IMR-90 (cell line): ENCODE data around the gene ANGPTL1. TPM values are rescaled to one million over a fixed set of nuclear protein-coding genes. Genes with fewer than 3 reads are reported as not detected.

ENCODE experiments used
- ATAC-seq: fragments of 200-7000 bp; cut with Tn5 transposase; 2 replicates; pipeline ENCODE4 v1.9.1; 2020; ENCODE audit warnings: low read depth, mild to moderate bottlenecking, moderate library complexity
- BruUV-seq: library from RNA; stranded (reverse); fragments of 400-500 nt; replicated peaks from 2 replicates; lab custom pipeline; 2021; lab: Mats Ljungman, UMichigan
- CTCF ChIA-PET: fragments of 300-600 bp; formaldehyde crosslinking; extraction: SDS; loops from one replicate; lab custom pipeline; 2021; ENCODE audit warnings: antibody characterized with exemption; lab: Yijun Ruan, JAX
- POLR2A ChIA-PET: fragments of 300-600 bp; sonication (Branson Sonifier 250); formaldehyde crosslinking; loops from one replicate; lab custom pipeline; 2022; ENCODE audit warnings: antibody characterized with exemption; ENCODE audit not compliant: unreplicated experiment; lab: Charles Lee
- DNase-seq: peaks from one replicate; pipeline ENCODE4 v3.0.0; 2013
- H2AFZ ChIP-seq: replicated peaks from 2 replicates; pipeline ENCODE3; 2013; ENCODE audit warnings: low read length, mild to moderate bottlenecking; ENCODE audit not compliant: poor library complexity
- H2AK5ac ChIP-seq: 2 replicates; pipeline ENCODE4 v1.6.1; 2013; ENCODE audit warnings: low read depth, low read length, inconsistent platforms
- H2AK9ac ChIP-seq: replicated peaks from 2 replicates; pipeline ENCODE3; 2013; ENCODE audit warnings: mild to moderate bottlenecking, low read depth, low read length, moderate library complexity; ENCODE audit not compliant: poor library complexity
- H2BK120ac ChIP-seq: 2 replicates; pipeline ENCODE4 v1.6.1; 2013; ENCODE audit warnings: low read depth, low read length, inconsistent platforms
- H2BK15ac ChIP-seq: 3 replicates; pipeline ENCODE4 v1.6.1; 2013; ENCODE audit warnings: low read depth, low read length, inconsistent platforms
- H2BK20ac ChIP-seq: 2 replicates; pipeline ENCODE4 v1.6.1; 2013; ENCODE audit warnings: low read depth, mild to moderate bottlenecking, inconsistent platforms, low read length, moderate library complexity
- H2BK5ac ChIP-seq: 2 replicates; pipeline ENCODE4 v1.6.1; 2013; ENCODE audit warnings: mild to moderate bottlenecking, low read depth, low read length, inconsistent platforms; ENCODE audit not compliant: poor library complexity, severe bottlenecking
- H3K14ac ChIP-seq: replicated peaks from 2 replicates; pipeline ENCODE4 v1.6.1; 2013; ENCODE audit warnings: low read depth, low read length, inconsistent platforms
- H3K18ac ChIP-seq: 2 replicates; pipeline ENCODE4 v1.6.1; 2013; ENCODE audit warnings: low read depth, low read length, control low read depth
- H3K23ac ChIP-seq: 2 replicates; pipeline ENCODE4 v1.6.1; 2013; ENCODE audit warnings: low read depth, low read length, inconsistent platforms
- H3K27ac ChIP-seq: 2 replicates; pipeline ENCODE4 v1.5.1; 2013; ENCODE audit warnings: mild to moderate bottlenecking, control low read depth, low read length; ENCODE audit not compliant: insufficient read depth
- H3K27me3 ChIP-seq: 2 replicates; pipeline ENCODE4 v1.6.1; 2013; ENCODE audit warnings: low read length; ENCODE audit not compliant: control insufficient read depth, insufficient read depth
- H3K36me3 ChIP-seq: 2 replicates; pipeline ENCODE4 v1.6.1; 2013; ENCODE audit warnings: low read length, mixed read lengths; ENCODE audit not compliant: control insufficient read depth, insufficient read depth
- H3K4ac ChIP-seq: 2 replicates; pipeline ENCODE4 v1.6.1; 2013; ENCODE audit warnings: low read depth, low read length, inconsistent platforms
- H3K4me1 ChIP-seq: 2 replicates; pipeline ENCODE4 v1.6.1; 2013; ENCODE audit warnings: low read length, mixed read lengths; ENCODE audit not compliant: control insufficient read depth, insufficient read depth
- H3K4me2 ChIP-seq: 2 replicates; pipeline ENCODE4 v1.6.1; 2013; ENCODE audit warnings: low read depth, mild to moderate bottlenecking, control low read depth, low read length, moderate library complexity
- H3K4me3 ChIP-seq: 2 replicates; pipeline ENCODE4 v1.5.1; 2013; ENCODE audit warnings: low read depth, mild to moderate bottlenecking, control low read depth, low read length, moderate library complexity; ENCODE audit not compliant: insufficient read depth
- H3K56ac ChIP-seq: 2 replicates; pipeline ENCODE4 v1.6.1; 2013; ENCODE audit warnings: low read length, inconsistent platforms; ENCODE audit not compliant: insufficient read depth; ENCODE audit errors: extremely low read depth
- H3K79me1 ChIP-seq, 2 experiments: 2 replicates each; pipeline ENCODE4 v1.6.1; 2013; ENCODE audit warnings: low read length in 2 of 2, inconsistent platforms in 1 of 2, low read depth in 1 of 2
- H3K9ac ChIP-seq: 2 replicates; pipeline ENCODE4 v1.6.1; 2013; ENCODE audit warnings: low read depth, low read length, control low read depth
- H3K9me1 ChIP-seq: 2 replicates; pipeline ENCODE4 v1.6.1; 2013; ENCODE audit warnings: low read length, inconsistent platforms; ENCODE audit not compliant: insufficient read depth
- H3K9me3 ChIP-seq: 2 replicates; pipeline ENCODE4 v1.6.1; 2013; ENCODE audit warnings: low read length; ENCODE audit not compliant: control insufficient read depth, insufficient read depth
- H4K20me1 ChIP-seq: 2 replicates; pipeline ENCODE4 v1.6.1; 2013; ENCODE audit warnings: low read length, inconsistent platforms; ENCODE audit not compliant: insufficient read depth
- H4K5ac ChIP-seq: 2 replicates; pipeline ENCODE4 v1.6.1; 2013; ENCODE audit warnings: mild to moderate bottlenecking, low read depth, low read length, control low read depth
- H4K8ac ChIP-seq, 2 experiments: 2 replicates each; pipeline ENCODE4 v1.6.1; 2013; ENCODE audit warnings: low read depth in 2 of 2, low read length in 2 of 2, control low read depth in 1 of 2, inconsistent platforms in 1 of 2
- H4K91ac ChIP-seq: 2 replicates; pipeline ENCODE4 v1.6.1; 2013; ENCODE audit warnings: low read depth, low read length, inconsistent platforms; ENCODE audit not compliant: insufficient read depth
- POLR2A ChIP-seq: IDR thresholded peaks from 2 replicates; pipeline ENCODE4 v1.6.1; 2012; ENCODE audit warnings: mild to moderate bottlenecking, low read depth, low read length
- WGBS, 2 experiments: methylation state at CpG; one replicate each; pipeline versions ENCODE4 v1.1.5 to v1.1.7; 2013; ENCODE audit warnings: missing lambda C conversion rate in 2 of 2; ENCODE audit not compliant: insufficient read length in 1 of 2; ENCODE audit errors: extremely low coverage in 2 of 2; 5-methylcytosine and 5-hydroxymethylcytosine counted together
- dilution Hi-C: fragments of 300-500 bp; cut with HindIII; formaldehyde crosslinking; loops from one replicate; pipeline ENCODE4 v1.14.3; 2018; ENCODE audit warnings: low sequenced_read_pairs; ENCODE audit not compliant: unreplicated experiment
- in situ Hi-C: fragments of 300-500 bp; cut with MboI; formaldehyde crosslinking; loops from 3 replicates; pipeline ENCODE4 v1.14.3; 2019; ENCODE audit warnings: low sequenced_read_pairs, inconsistent platforms, mixed read lengths
- intact Hi-C: fragments of 100-400 bp; cut with micrococcal nuclease; formaldehyde crosslinking; loops from 2 replicates; pipeline ENCODE4 v1.10.0; 2022
- polyA plus RNA-seq, 3 experiments: library from polyadenylated mRNA; depleted of rRNA; stranded (reverse); fragments of >200 nt; gene quantifications; 2 replicates each; pipeline ENCODE4 v1.2.3, GENCODE V29; 2012; ENCODE audit warnings: low replicate concordance in 1 of 3
- total RNA-seq: library from RNA; depleted of rRNA; stranded (reverse); fragments of >200 nt; gene quantifications from 2 replicates; pipeline ENCODE4 v1.2.3, GENCODE V29; 2012

ANGPTL1 gene
- total and polyA plus RNA-seq, 2 of the 4 experiments (the other 2 are of a cell fraction) = under 0.01 to 0.03 TPM

GRCh38 chr1:178885869-178886268 lies 15.0 kb upstream of the ANGPTL1 start:
- POLR2A ChIA-PET = no interaction called here
- no peak for TF ChIP-seq POLR2A
- Histone ChIP-seq H4K91ac (no peak overlapping the region), H3K4ac (no peak overlapping the region), H4K5ac (no peak overlapping the region), H3K9ac (no peak overlapping the region), H3K18ac (no peak overlapping the region), H3K9me1 (no peaks in the 10 kb centered on the region), H2AFZ (no peak overlapping the region), H3K27me3 (no peaks in the 10 kb centered on the region), H3K4me1 (no peaks in the 10 kb centered on the region), H3K4me2 (no peak overlapping the region), H2AK5ac (no peak overlapping the region), H2BK15ac (no peak overlapping the region), H3K27ac (no peak overlapping the region), H4K20me1 (no peaks in the 10 kb centered on the region), H4K8ac (no peak overlapping the region), H3K79me1 (no peaks in the 10 kb centered on the region), H2AK9ac (no peak overlapping the region), H3K4me3 (no peak overlapping the region), H2BK120ac (no peak overlapping the region), H3K9me3 (no peaks in the 10 kb centered on the region), H2BK20ac (no peak overlapping the region), H3K23ac (no peak overlapping the region), H3K14ac (no peak overlapping the region), H3K56ac (no peak overlapping the region), H2BK5ac (no peak overlapping the region), H3K36me3 (peaks cover 22% of the 10 kb centered on the region)
- in situ Hi-C loops (no loop called here), intact Hi-C loops (loop anchor here (5.0 kb wide), 1 partner anchor 51 kb away; no protein-coding TSS in a partner anchor), dilution Hi-C loops (no loop called here)
- ATAC-seq = no peak
- CTCF ChIA-PET = no interaction called here
- no peak for DNase-seq
- no CpG with 5 or more reads among the region's 4 CpGs for WGBS, 2 experiments
- no TSS peak for BruUV-seq
